Nucleus accumbens (tissue), 56 donors: ENCODE results near the gene TTC9B.
A peak's percentile ranks its signal among the peaks of the same experiment; 100 is the strongest.

Experiments used
- DNase-seq, 56 donors: peaks; one replicate each; lab custom pipeline; 2025; lab: John Stamatoyannopoulos, UW

The TTC9B gene

DNA sequence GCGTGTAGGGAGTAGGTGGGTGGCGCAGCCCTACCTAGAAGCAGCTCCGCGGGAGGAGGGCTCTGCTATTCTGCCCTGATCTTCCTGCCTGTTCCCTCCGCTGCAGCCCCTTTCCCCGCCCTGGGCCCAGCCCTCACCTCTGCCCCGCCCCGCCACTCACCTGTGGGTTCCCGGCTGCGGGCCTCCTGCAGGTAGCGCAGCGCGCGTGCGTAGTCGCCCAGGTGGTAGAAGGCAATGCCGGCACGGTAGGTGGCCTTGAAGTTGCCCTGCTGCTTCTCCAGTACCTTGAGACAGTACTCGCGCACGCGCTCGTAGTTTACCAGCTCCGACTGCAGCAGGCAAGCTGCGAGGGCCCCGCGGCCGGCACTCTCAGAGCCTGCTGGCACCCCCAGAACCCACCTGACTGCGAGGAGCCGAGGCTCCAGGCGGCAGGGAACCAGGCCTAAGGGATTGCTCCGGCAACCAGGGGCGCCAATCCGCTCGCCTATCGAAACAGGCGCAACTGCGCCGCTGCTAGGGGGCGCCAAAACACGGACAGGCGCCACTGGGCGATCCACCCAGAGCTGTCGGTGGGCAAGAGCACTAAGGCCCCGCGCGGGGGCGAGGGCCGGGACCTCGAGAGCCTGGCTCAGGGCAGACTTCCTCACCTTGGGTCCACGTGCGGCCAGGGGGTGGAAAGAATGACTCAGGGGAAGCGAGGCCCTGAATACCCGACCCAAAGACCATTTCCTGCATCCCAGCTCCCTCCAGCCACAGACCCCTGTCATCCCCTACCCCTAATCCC, 965 bp downstream of the TTC9B start:
- DNase-seq = peak in 12 of 56 donors; percentile 27 to 63 (median 50)

DNA sequence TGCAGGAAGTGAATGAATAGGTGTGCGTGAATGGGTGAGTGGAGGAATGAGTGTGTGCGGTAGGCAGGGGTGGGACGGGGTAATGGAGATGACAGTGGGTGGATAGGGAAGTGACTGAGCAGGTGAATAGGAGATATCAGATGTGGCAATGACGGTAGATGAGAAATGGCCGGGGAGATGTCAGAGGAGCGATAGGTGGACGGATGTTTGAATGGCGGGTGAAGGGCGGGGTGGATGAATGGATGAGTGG, 1.5 kb downstream of the TTC9B start:
- peak in 16 of 56 donors; percentile 16 to 63 (median 42) for DNase-seq

DNA sequence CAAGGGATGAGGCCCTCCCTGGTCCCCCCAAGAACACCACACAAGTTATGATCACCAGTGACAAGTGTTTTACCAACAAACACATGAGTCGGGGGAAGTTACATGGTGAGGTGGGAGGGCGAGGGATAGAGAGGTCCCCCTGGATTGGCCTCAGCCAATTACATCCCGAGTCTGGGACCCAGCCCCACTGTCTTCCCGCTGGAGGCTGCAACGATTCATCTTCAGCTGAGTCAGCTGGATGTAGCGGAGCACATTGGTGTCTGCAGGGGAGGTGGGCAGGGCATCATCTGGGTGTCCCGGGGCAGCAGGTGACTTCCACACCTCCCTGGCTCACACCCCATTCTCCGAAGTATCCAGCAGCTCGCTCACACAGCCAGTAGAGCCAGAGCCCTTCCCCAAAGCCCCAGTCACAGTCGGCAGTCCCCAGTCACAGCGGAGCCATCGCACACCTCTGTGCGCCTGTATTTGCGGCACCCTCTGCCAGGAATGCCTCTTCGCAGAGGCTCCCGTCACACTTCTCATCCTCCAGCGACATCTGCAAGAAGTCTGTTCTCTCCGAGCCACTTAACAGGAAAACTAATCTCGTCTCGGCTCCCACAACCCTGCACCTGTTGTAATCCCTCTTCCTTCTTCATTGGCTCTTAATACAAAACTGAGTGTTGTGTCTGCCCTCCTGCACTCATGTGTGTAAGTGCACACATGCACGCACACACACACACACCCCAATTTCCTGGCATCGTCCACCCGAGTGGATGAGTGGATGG, 2.0 kb downstream of the TTC9B start:
- DNase-seq = peak in 10 of 56 donors; percentile 19 to 59 (median 42)

DNA sequence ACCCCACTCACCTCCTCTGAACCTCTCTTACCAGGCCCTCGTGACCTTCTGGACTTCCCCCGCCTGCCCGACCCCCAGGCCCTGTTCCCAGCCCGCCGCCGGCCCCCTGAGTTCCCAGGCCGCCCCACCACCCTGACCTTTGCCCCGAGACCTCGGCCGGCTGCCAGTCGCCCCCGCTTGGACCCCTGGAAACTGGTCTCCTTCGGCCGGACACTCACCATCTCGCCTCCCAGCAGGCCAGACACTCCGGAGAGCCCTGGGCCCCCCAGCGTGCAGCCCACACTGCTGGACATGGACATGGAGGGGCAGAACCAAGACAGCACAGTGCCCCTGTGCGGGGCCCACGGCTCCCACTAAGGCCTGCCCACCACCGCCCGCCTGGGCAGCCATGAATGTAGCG, 3.2 kb downstream of the TTC9B start:
- DNase-seq = no peak

DNA sequence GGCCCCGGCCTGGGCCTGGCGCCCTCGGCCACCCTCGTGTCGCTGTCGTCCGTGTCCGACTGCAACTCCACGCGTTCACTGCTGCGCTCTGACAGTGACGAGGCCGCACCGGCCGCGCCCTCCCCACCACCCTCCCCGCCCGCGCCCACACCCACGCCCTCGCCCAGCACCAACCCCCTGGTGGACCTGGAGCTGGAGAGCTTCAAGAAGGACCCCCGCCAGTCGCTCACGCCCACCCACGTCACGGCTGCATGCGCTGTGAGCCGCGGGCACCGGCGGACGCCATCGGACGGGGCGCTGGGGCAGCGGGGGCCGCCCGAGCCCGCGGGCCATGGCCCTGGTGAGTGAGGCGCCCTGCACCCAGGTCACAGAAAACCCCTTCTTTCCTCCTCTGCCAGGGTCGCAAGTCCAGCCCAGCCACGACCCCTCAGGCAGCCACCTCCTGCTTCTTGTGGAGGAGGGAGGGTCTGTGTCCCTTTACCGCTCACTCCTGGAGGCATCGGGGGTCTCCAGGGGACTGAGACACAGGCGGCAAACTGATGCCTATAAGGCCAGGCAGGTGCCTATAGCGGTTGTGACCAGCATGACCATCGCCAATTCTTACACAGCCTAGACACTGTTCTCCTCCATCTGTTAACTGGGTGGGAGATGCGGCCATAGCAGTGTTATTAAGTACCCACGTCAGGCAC, 4.2 kb downstream of the TTC9B start:
- no peak for DNase-seq

DNA sequence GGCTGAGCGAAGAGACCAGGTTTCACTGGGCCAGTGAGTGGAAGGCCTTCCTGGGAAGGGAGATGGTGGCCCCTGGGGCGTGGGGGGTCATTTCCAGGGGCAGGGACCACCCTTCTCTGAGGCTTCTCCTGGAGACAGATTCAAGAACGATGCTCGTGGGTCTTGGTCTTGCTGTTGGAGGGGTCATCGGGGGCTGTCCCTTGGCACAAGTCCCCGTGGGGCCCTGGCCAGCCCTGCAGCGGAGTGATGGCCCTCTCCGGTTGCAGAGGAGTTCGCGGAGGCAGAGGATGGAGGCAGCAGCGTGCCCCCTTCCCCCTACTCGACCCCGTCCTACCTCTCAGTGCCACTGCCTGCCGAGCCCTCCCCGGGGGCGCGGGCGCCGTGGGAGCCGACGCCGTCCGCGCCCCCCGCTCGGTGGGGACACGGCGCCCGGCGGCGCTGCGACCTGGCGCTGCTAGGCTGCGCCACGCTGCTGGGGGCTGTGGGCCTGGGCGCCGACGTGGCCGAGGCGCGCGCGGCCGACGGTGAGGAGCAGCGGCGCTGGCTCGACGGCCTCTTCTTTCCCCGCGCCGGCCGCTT, 4.8 kb downstream of the TTC9B start:
- DNase-seq = no peak

DNA sequence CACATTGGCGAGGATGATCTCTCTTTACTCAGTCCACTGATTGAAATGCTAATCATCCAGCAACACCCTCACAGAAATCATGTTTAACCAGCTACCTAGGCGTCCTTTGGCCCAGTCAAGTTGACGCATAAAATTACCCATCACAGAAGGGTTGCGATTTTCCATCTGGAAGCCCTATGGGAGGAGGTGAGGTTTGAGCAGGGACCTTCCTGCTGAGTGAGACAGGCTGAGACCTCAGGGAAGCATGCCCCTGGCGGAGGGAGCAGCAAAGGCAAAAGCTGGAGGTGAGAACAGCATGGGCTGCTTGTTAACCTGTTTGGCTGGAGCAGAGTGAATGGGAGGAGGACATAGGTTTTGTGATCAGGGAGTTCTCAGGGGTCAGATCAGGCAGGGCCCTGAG, 7.3 kb downstream of the TTC9B start:
- DNase-seq = no peak

DNA sequence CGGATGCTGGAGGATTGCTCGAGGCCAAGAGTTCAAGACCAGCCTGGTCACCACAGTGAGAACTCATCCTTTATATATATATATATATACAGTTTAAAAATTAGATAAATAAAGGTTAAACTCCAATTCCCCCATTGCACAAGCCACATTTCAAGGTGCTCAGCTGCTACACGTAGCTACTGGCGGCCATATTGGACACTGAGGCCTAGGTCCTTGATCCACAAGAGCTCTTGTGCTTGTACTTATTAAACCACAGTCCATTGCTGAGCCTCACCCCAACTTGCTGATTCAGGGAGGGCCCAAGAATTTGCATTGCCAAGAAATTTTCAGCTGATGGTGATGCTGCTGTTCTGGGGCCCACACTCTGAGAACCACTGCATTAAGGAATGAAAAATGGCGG, 9.6 kb downstream of the TTC9B start:
- DNase-seq = no peak

GRCh38 chr19:40205760-40206159, 12.4 kb downstream of the TTC9B start:
- no peak for DNase-seq

- DNase-seq = no peak
Measured at GRCh38 chr19:40204381-40204780, 13.8 kb downstream of the TTC9B start.

- no peak for DNase-seq
Measured at GRCh38 chr19:40200341-40201099, 17.7 kb downstream of the TTC9B start.

DNA sequence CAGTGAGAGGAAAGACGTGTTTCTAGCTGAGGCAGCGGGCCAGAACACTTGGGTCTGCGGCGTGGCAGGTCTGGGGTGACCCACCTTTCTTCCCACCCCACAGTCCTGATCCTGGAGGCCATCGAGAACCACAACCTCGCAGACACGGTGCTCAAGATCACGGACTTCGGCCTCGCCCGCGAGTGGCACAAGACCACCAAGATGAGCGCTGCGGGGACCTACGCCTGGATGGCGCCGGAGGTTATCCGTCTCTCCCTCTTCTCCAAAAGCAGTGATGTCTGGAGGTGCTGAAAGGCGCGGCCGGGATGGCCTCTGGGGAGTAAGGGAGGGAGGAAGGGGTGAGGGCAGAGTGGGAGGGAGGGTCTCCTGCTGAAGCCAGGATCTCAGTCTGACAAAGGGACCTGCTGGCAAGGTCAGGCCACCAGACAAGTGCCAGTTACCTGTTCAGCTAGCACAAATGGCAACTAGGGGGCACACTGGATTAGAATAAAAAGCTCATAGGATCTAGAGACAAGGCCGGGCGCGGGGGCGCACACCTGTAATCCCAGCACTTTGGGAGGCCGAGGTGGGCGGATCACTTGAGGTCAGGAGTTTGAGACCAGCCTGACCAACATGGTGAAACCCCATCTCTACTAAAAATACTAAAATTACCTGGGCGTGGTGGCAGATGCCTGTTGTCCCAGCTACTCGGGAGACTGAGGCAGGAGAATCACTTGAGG, 19.8 kb downstream of the TTC9B start:
- DNase-seq = no peak

DNA sequence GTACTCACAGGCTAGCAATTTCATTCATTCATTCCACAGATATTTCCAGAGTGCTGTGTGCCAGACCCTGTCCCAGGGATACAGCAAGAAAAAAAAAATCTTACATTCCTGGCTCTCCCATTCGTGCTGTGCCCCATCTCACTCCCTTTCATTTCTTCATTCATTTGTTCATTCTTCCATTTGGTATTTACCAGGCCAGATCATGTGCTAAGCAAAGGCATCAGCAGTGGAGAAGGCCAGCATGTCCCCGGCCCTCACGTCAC, 24.7 kb downstream of the TTC9B start:
- DNase-seq = no peak

DNA sequence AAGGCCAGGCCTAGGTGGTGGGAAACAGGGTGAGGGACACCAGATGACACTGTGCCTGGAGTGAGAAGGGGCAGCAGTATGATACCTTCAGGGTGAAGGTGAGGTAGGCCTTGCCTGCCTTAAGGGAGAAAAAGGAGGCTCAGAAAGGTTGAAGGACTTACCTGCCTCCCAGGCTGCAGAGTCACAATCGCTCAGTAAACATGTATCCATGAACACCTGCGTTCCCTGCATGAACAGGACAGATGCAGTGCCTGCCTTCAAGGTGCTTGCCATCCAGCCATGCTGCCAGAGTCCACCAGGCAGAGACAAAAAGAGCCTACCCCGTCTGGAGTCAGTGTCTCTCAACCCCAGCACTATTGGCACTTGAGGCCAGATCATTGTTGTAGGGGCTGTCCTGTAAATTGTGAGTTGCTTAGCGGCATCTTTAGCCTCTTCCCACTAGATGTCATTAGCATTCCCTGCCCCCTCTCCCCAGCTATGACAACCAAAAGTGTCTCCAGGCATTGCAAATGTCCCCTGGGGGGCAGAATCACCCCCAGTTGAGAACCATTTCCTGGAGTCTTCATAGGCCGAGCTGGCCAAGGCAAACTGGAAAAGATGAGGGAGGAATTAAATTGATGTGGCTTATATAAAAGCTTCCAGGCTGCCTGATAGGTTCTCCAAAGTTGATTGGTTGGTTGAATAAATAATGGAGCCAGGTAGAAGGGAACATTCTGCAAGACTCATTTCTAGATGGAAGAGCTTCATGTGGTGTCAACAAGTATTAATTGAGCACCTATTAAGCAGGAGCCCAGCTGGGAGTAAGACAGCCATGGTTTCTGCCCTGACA, 25.2 kb downstream of the TTC9B start:
- DNase-seq = peak in 1 of 56 donors; percentile 3

- peak in 12 of 56 donors; percentile 11 to 78 (median 28) for DNase-seq
Measured at GRCh38 chr19:40191836-40192646, 26.1 kb downstream of the TTC9B start.

DNA sequence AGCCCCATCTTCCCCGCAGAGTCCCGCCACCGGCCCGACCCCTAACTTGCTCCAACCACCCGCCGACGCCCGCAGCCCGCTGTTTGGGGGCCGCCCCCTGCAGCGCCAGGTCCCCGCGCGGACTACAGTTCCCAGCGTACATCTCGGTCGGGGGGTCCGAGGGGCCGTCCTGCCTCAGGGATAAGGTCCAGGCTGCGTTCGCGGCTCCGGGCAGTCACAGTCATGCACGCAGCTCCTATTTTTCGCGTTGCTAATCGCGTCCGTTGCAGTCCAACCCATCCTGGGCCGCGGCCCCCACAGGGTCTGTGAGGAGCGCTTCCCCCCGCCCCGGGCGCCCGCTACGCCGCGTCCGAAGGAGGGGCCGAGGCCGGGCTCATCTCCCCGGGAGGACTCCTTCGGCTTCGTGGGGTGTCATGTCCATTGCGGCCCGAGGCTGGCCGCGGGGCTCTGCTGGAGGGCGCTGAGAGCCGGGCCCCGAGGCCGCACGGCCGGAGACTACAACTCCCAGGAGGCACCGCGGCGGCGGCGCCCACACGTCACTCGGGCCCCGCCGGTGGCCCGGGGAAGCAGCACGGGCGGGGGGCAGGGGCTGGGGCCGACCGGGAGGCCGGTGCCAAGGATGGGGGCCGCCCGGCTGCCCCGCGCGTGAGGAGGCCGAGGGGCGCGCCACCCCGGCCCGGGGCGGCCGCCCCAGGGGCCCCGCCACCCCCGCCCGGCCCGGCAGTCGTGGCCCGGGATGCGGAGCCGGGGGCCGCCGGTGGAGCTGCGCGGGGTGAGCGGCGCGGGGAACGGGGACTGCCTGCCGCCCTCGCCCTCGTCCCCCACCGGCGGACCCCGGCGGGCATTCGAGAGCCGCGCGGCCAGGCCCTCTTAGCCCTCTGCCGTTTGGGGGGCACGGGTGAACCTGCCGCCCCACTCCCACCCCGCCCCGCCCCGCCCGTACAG, 27.0 kb downstream of the TTC9B start, which contains the start of gene MAP3K10:
Gene MAP3K10 (plus strand): TSS at position 536 of the 945 bp plus-strand sequence. CDS start 606 bp downstream, outside the sequence.
- DNase-seq = peak in 54 of 56 donors; percentile 35 to 84 (median 72)

DNA sequence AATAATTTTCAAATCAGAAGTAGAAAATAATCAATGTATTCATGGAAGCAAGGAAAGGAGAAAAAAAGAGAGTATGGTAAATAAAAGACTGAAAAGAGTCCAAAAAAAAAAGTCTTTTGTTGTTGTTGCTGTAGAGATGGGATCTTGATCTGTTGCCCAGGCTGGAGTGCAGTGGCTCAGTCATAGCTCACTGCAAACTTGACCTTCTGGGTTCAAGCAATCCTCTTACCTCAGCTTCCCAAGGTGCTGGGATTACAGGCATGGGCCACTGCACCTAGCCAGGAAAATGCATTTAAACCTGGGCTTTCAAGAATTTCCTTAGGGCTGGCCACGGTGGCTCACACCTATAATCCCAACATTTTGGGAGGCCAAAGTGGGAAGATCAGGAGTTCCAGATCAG, 33.9 kb downstream of the TTC9B start:
- DNase-seq = no peak
